ENCODE measurements around the gene OR2J3. TPM values are rescaled to one million over a fixed set of nuclear protein-coding genes. Genes with fewer than 3 reads are reported as not detected.
"Not testable (repeated sequence)": the region's sequence is repeated elsewhere in the genome, so short reads cannot be mapped to it uniquely, and the experiment has no call there.

Gene OR2J3
- polyA plus RNA-seq, 1 donor, result not detected

GRCh38 chr6:29114964-29115363, 7.1 kb downstream of the OR2J3 start:
- not testable (repeated sequence) for DNase-seq; H3K36me3 ChIP-seq (ENCODE audit: control insufficient read depth, insufficient read depth, low read length); H3K4me3 ChIP-seq (ENCODE audit: low read length); H3K4me1 ChIP-seq (ENCODE audit: control insufficient read depth, insufficient read depth, low read length); H3K27me3 ChIP-seq (ENCODE audit: control insufficient read depth, insufficient read depth, low read length); H3K9me3 ChIP-seq (ENCODE audit: control insufficient read depth, low read depth, low read length); H3K27ac ChIP-seq (ENCODE audit: low read length)
- WGBS (ENCODE audit: insufficient coverage, low lambda C conversion rate), result 90% methylated on average over 1 of the region's 3 CpGs

GRCh38 chr6:29129326-29130012, 21.6 kb downstream of the OR2J3 start:
- no peak overlapping the region for H3K27ac ChIP-seq (ENCODE audit: low read length)
- no peak for DNase-seq
- H3K36me3 ChIP-seq (ENCODE audit: control insufficient read depth, insufficient read depth, low read length), result no peaks in the 10 kb centered on the region
- no CpG with 5 or more reads among the region's 15 CpGs for WGBS (ENCODE audit: insufficient coverage, low lambda C conversion rate)
- no peaks in the 10 kb centered on the region for H3K9me3 ChIP-seq (ENCODE audit: control insufficient read depth, low read depth, low read length)
- H3K4me1 ChIP-seq (ENCODE audit: control insufficient read depth, insufficient read depth, low read length), result no peaks in the 10 kb centered on the region
- no peaks in the 10 kb centered on the region for H3K27me3 ChIP-seq (ENCODE audit: control insufficient read depth, insufficient read depth, low read length)
- no peak overlapping the region for H3K4me3 ChIP-seq (ENCODE audit: low read length)

- H3K27me3 ChIP-seq (ENCODE audit: control insufficient read depth, insufficient read depth, low read length), result no peaks in the 10 kb centered on the region
- no peaks in the 10 kb centered on the region for H3K9me3 ChIP-seq (ENCODE audit: control insufficient read depth, low read depth, low read length)
- WGBS (ENCODE audit: insufficient coverage, low lambda C conversion rate), result 71% methylated on average over 1 of the region's 4 CpGs
- no peak overlapping the region for H3K27ac ChIP-seq (ENCODE audit: low read length)
- no peaks in the 10 kb centered on the region for H3K4me1 ChIP-seq (ENCODE audit: control insufficient read depth, insufficient read depth, low read length)
- H3K36me3 ChIP-seq (ENCODE audit: control insufficient read depth, insufficient read depth, low read length), result no peaks in the 10 kb centered on the region
- H3K4me3 ChIP-seq (ENCODE audit: low read length), result no peak overlapping the region
- no peak for DNase-seq
These were observed 22.8 kb downstream of the OR2J3 start for GRCh38 chr6:29130644-29131043.

- H3K27me3 ChIP-seq (ENCODE audit: control insufficient read depth, insufficient read depth, low read length), result no peaks in the 10 kb centered on the region
- no peak for DNase-seq
- H3K4me3 ChIP-seq (ENCODE audit: low read length), result no peak overlapping the region
- H3K4me1 ChIP-seq (ENCODE audit: control insufficient read depth, insufficient read depth, low read length), result no peaks in the 10 kb centered on the region
- no CpG with 5 or more reads among the region's 2 CpGs for WGBS (ENCODE audit: insufficient coverage, low lambda C conversion rate)
- H3K9me3 ChIP-seq (ENCODE audit: control insufficient read depth, low read depth, low read length), result no peaks in the 10 kb centered on the region
- no peak overlapping the region for H3K27ac ChIP-seq (ENCODE audit: low read length)
- H3K36me3 ChIP-seq (ENCODE audit: control insufficient read depth, insufficient read depth, low read length), result no peaks in the 10 kb centered on the region
These were observed 23.8 kb downstream of the OR2J3 start for GRCh38 chr6:29131691-29132090.

GRCh38 chr6:29137724-29138123, 29.9 kb downstream of the OR2J3 start:
- WGBS (ENCODE audit: insufficient coverage, low lambda C conversion rate), result 94% methylated on average over 2 of the region's 4 CpGs
- H3K4me1 ChIP-seq (ENCODE audit: control insufficient read depth, insufficient read depth, low read length), result no peaks in the 10 kb centered on the region
- no peak overlapping the region for H3K4me3 ChIP-seq (ENCODE audit: low read length)
- peak in 1 of 2 donors; percentile 5 for DNase-seq
- H3K36me3 ChIP-seq (ENCODE audit: control insufficient read depth, insufficient read depth, low read length), result no peaks in the 10 kb centered on the region
- no peaks in the 10 kb centered on the region for H3K27me3 ChIP-seq (ENCODE audit: control insufficient read depth, insufficient read depth, low read length)
- no peak overlapping the region for H3K27ac ChIP-seq (ENCODE audit: low read length)
- H3K9me3 ChIP-seq (ENCODE audit: control insufficient read depth, low read depth, low read length), result no peaks in the 10 kb centered on the region

- no peaks in the 10 kb centered on the region for H3K4me1 ChIP-seq (ENCODE audit: control insufficient read depth, insufficient read depth, low read length)
- H3K4me3 ChIP-seq (ENCODE audit: low read length), result no peak overlapping the region
- H3K27ac ChIP-seq (ENCODE audit: low read length), result no peak overlapping the region
- no peaks in the 10 kb centered on the region for H3K9me3 ChIP-seq (ENCODE audit: control insufficient read depth, low read depth, low read length)
- WGBS (ENCODE audit: insufficient coverage, low lambda C conversion rate), result no CpG with 5 or more reads among the region's 1 CpG
- DNase-seq, result no peak
- H3K27me3 ChIP-seq (ENCODE audit: control insufficient read depth, insufficient read depth, low read length), result no peaks in the 10 kb centered on the region
- no peaks in the 10 kb centered on the region for H3K36me3 ChIP-seq (ENCODE audit: control insufficient read depth, insufficient read depth, low read length)
These were observed 33.7 kb downstream of the OR2J3 start for GRCh38 chr6:29141606-29142005.

GRCh38 chr6:29142309-29142708, 34.5 kb downstream of the OR2J3 start:
- Histone ChIP-seq H3K9me3 (ENCODE audit: control insufficient read depth, low read depth, low read length) (no peaks in the 10 kb centered on the region), H3K36me3 (ENCODE audit: control insufficient read depth, insufficient read depth, low read length) (no peaks in the 10 kb centered on the region), H3K27ac (ENCODE audit: low read length) (no peak overlapping the region), H3K4me1 (ENCODE audit: control insufficient read depth, insufficient read depth, low read length) (no peaks in the 10 kb centered on the region), H3K27me3 (ENCODE audit: control insufficient read depth, insufficient read depth, low read length) (no peaks in the 10 kb centered on the region), H3K4me3 (ENCODE audit: low read length) (no peak overlapping the region)
- no peak for DNase-seq

- Histone ChIP-seq H3K36me3 (ENCODE audit: control insufficient read depth, insufficient read depth, low read length) (no peaks in the 10 kb centered on the region), H3K27ac (ENCODE audit: low read length) (no peak overlapping the region), H3K4me3 (ENCODE audit: low read length) (no peak overlapping the region), H3K27me3 (ENCODE audit: control insufficient read depth, insufficient read depth, low read length) (no peaks in the 10 kb centered on the region), H3K4me1 (ENCODE audit: control insufficient read depth, insufficient read depth, low read length) (no peaks in the 10 kb centered on the region), H3K9me3 (ENCODE audit: control insufficient read depth, low read depth, low read length) (no peaks in the 10 kb centered on the region)
- no peak for DNase-seq
- 80% methylated on average over 1 of the region's 2 CpGs for WGBS (ENCODE audit: insufficient coverage, low lambda C conversion rate)
These were observed 38.3 kb downstream of the OR2J3 start for GRCh38 chr6:29146179-29146578.

- WGBS (ENCODE audit: insufficient coverage, low lambda C conversion rate), result 94% methylated on average over 3 of the region's 3 CpGs
These were observed 39.2 kb downstream of the OR2J3 start for GRCh38 chr6:29147074-29147473.

GRCh38 chr6:29149444-29149843, 41.6 kb downstream of the OR2J3 start:
- H3K9me3 ChIP-seq (ENCODE audit: control insufficient read depth, low read depth, low read length); H3K36me3 ChIP-seq (ENCODE audit: control insufficient read depth, insufficient read depth, low read length); H3K4me3 ChIP-seq (ENCODE audit: low read length); H3K4me1 ChIP-seq (ENCODE audit: control insufficient read depth, insufficient read depth, low read length); H3K27me3 ChIP-seq (ENCODE audit: control insufficient read depth, insufficient read depth, low read length); DNase-seq; H3K27ac ChIP-seq (ENCODE audit: low read length): not testable (repeated sequence)
- WGBS (ENCODE audit: insufficient coverage, low lambda C conversion rate), result no CpG with 5 or more reads among the region's 3 CpGs

More at GRCh38 chr6:29147074-29147473, 39.2 kb downstream of the OR2J3 start:
- H3K4me1 ChIP-seq (ENCODE audit: control insufficient read depth, insufficient read depth, low read length), result no peaks in the 10 kb centered on the region
- DNase-seq, result no peak
- no peaks in the 10 kb centered on the region for H3K27me3 ChIP-seq (ENCODE audit: control insufficient read depth, insufficient read depth, low read length)
- H3K27ac ChIP-seq (ENCODE audit: low read length), result no peak overlapping the region
- no peaks in the 10 kb centered on the region for H3K9me3 ChIP-seq (ENCODE audit: control insufficient read depth, low read depth, low read length)
- no peak overlapping the region for H3K4me3 ChIP-seq (ENCODE audit: low read length)
- no peaks in the 10 kb centered on the region for H3K36me3 ChIP-seq (ENCODE audit: control insufficient read depth, insufficient read depth, low read length)

GRCh38 chr6:29153083-29153482, 45.2 kb downstream of the OR2J3 start:
- Histone ChIP-seq H3K27me3 (ENCODE audit: control insufficient read depth, insufficient read depth, low read length) (no peaks in the 10 kb centered on the region), H3K27ac (ENCODE audit: low read length) (no peak overlapping the region), H3K4me3 (ENCODE audit: low read length) (no peak overlapping the region), H3K4me1 (ENCODE audit: control insufficient read depth, insufficient read depth, low read length) (no peaks in the 10 kb centered on the region), H3K9me3 (ENCODE audit: control insufficient read depth, low read depth, low read length) (no peaks in the 10 kb centered on the region), H3K36me3 (ENCODE audit: control insufficient read depth, insufficient read depth, low read length) (no peaks in the 10 kb centered on the region)
- no peak for DNase-seq
- 83% methylated on average over 1 of the region's 1 CpG for WGBS (ENCODE audit: insufficient coverage, low lambda C conversion rate)

Data from large intestine (tissue), 3 donors.